Ectodermal cell (in vitro differentiated cells): ENCODE measurements around the gene PILRA.

Experiments
- H3K27ac ChIP-seq: 2 replicates; pipeline ENCODE4 v1.7.0; 2013; ENCODE audit warnings: mild to moderate bottlenecking, low read depth, low read length; ENCODE audit not compliant: insufficient read depth, poor library complexity, severe bottlenecking
- H3K27me3 ChIP-seq: 2 replicates; pipeline ENCODE4 v1.7.0; 2013; ENCODE audit warnings: mild to moderate bottlenecking, low read length; ENCODE audit not compliant: insufficient read depth, control insufficient read depth, poor library complexity, severe bottlenecking
- H3K36me3 ChIP-seq: one replicate; pipeline ENCODE4 v1.7.0; 2013; ENCODE audit warnings: low read length; ENCODE audit not compliant: control insufficient read depth, insufficient read depth
- H3K4me1 ChIP-seq: one replicate; pipeline ENCODE4 v1.7.0; 2013; ENCODE audit warnings: low read length; ENCODE audit not compliant: control insufficient read depth, insufficient read depth
- H3K4me3 ChIP-seq: 2 replicates; pipeline ENCODE4 v1.7.0; 2013; ENCODE audit warnings: low read depth, low read length, control low read depth; ENCODE audit not compliant: insufficient read depth
- H3K9me3 ChIP-seq: 2 replicates; pipeline ENCODE4 v1.7.0; 2013; ENCODE audit warnings: mild to moderate bottlenecking, low read length, moderate library complexity; ENCODE audit not compliant: control insufficient read depth
- WGBS, 2 experiments: methylation state at CpG; one replicate each; pipeline ENCODE4 v1.1.7; 2013; ENCODE audit warnings: missing lambda C conversion rate in 2 of 2; 5-methylcytosine and 5-hydroxymethylcytosine counted together

PILRA gene

DNA sequence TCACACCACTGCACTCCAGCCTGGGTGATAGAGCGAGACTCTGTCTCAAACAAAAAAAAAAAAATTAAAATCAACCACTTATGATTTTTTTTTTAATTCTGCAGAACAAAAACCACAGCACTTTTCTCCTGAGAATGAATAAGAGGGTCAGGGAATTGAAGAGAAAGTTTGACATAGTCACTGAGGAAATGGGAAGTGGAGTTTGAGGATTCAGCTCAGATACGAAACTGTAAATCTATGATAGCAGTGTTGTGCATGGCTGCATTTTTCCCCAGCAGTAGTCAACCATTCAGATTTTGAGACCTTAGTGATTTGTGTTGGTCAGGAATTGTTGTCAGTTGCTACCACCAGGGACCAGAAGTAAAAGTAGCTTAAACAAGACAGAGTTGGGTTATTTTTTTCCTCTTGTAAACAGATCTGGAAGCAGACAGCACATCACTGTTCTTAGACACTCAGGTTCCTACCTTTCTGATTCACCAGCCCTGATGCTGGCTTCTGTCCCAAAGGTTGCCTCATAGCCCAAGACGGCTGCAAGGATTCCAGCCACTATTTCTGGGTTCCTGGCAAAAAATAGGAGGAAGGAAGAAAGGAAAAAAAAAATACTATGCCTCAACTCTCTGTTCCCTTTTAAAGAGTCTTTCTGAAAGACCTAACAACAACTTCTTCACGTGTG is 20.1 kb downstream of the PILRA start:
- Histone ChIP-seq H3K4me1 (peaks cover 3% of the 10 kb centered on the region), H3K9me3 (no peaks in the 10 kb centered on the region), H3K27ac (no peak overlapping the region), H3K4me3 (no peak overlapping the region), H3K36me3 (no peaks in the 10 kb centered on the region), H3K27me3 (no peaks in the 10 kb centered on the region)
- 78% methylated on average over 4 of the region's 4 CpGs for WGBS, 2 experiments

DNA sequence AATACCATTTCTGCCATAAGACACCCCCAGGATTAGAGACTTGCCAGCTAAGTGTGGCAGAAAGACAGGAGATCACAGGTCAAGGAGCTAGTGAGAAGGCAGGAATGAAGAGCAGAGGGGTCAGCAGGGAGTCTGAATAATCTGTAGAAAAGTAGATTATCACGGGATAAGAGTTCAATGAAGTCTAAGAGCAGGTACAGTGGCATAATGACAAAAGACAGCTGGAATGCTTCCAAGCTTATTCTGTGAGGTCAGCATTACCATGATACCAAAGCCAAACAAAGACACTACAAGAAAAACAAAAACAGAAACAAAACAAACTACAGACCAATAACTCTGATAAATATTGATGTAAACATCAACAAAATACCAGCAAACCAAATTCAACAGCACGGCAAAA is 20.8 kb downstream of the PILRA start:
- WGBS, 2 experiments, result 72 to 87% methylated on average over 2 of the region's 2 CpGs
- Histone ChIP-seq H3K9me3 (no peaks in the 10 kb centered on the region), H3K27ac (no peak overlapping the region), H3K36me3 (no peaks in the 10 kb centered on the region), H3K27me3 (no peaks in the 10 kb centered on the region), H3K4me3 (no peak overlapping the region), H3K4me1 (peaks cover 3% of the 10 kb centered on the region)

DNA sequence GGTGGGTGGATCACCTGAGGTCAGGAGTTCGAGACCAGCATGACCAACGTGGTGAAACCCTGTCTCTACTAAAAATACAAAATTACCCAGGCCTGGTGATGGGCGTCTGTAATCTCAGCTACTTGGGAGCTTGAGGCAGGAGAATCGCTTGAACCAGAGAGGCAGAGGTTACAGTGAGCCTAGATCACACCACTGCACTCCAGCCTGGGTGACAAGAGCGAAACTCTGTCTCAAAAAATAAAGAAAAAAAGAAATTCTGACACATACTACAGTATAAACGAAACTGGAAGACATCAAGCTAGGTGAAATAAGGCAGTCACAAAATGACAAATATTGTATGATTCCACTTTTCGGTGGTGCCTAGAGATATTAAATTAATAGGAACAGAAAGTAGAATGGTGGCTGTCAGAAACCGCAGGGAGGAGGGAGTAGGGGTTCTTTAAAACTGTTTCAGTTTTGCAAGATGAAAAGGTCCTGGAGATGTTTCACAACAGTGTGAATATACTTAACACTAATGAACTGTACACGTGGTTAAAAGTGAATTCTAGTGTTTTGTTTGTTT is 23.2 kb downstream of the PILRA start:
- 95% methylated on average over 9 of the region's 9 CpGs for WGBS, 2 experiments
- H3K27ac ChIP-seq, result no peak overlapping the region
- peaks cover 3% of the 10 kb centered on the region for H3K4me1 ChIP-seq
- no peaks in the 10 kb centered on the region for H3K9me3 ChIP-seq
- H3K36me3 ChIP-seq, result no peaks in the 10 kb centered on the region
- no peak overlapping the region for H3K4me3 ChIP-seq
- no peaks in the 10 kb centered on the region for H3K27me3 ChIP-seq

DNA sequence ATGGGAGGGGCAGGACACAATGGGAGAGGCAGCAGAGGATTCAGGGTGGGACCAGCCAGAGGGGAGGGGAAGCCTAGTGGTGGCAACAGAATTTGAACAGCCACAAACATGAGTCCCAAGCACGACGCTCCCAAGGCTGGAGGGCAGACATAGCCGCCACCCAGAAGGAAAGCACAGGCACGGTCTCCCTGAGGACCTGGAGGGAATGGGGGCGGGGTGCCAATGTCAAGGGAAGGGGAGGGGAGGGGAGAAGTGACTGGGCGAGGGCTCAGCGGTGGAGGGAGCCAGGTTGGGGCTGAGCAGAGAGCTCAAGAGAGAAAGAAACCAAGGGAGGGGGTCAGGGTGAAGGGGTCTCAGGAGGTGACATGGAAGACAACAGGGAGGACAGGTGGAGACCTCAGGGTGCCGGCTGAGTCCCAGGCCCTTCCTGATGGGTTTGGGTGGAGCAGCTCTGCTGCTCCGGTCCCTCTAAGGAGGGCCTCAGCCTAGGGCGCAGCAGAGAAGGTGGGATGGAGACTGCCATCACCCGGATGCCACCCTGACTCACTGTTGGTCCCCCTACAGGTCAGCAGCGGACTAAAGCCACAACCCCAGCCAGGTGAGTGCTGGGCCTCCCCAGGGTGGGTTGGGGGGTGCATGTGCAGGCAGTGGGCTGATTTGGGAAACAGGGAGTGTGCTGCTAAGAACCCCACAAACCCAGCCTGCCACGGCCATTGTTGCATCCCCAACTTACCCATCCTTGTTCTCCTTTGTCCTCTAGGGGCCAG is 24.2 kb downstream of the PILRA start:
- no peaks in the 10 kb centered on the region for H3K36me3 ChIP-seq
- peaks cover 3% of the 10 kb centered on the region for H3K4me1 ChIP-seq
- H3K27me3 ChIP-seq, result no peaks in the 10 kb centered on the region
- no peak overlapping the region for H3K4me3 ChIP-seq
- no peaks in the 10 kb centered on the region for H3K9me3 ChIP-seq
- H3K27ac ChIP-seq, result no peak overlapping the region
- 75 to 78% methylated on average over 13 of the region's 13 CpGs for WGBS, 2 experiments

DNA sequence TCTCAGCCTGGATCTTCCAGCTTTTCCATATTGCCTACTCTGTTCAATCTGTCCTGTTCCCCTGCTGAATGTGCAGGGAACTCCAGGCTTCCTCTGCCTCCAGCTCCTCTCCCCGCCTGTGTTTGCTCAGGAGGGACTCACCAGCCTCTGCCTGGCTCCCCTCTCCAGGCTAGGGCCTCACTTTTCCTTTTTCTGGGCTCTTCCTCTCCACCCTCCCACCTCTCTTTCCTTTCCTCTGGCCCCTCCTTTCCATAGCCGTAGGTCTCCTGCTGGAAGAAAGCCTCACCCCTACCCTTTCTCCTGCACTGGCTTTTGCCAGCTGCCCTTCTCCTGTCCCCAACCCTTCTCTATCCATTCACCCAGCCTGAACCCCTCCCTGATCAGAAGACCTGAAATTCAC is 25.0 kb downstream of the PILRA start:
- Histone ChIP-seq H3K9me3 (no peaks in the 10 kb centered on the region), H3K36me3 (no peaks in the 10 kb centered on the region)
- WGBS, 2 experiments, result 55 to 60% methylated on average over 2 of the region's 2 CpGs

DNA sequence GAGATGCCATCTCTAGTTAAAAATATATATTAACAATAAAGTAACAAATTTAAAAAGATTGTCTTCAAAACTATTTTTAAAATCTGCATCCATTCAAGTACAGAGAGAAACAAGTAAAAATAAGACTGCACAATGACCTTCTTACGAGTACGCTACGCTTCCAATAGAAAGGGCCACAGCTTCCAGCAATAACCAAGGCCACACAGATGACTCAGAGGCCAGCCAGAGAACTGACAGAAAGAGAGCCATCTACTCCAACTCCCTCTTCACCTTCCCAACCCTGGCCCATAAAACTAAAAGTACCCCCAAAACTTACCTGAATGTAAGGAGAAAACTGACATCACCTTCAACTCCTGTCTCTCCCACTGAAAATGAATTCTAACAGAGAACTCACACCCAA is 26.8 kb downstream of the PILRA start:
- Histone ChIP-seq H3K4me3 (no peak overlapping the region), H3K27me3 (no peaks in the 10 kb centered on the region), H3K27ac (no peak overlapping the region), H3K9me3 (no peaks in the 10 kb centered on the region), H3K36me3 (no peaks in the 10 kb centered on the region), H3K4me1 (peaks cover 3% of the 10 kb centered on the region)
- 96 to 98% methylated on average over 3 of the region's 3 CpGs for WGBS, 2 experiments

More for the DNA sequence above, 25.0 kb downstream of the PILRA start:
- H3K27ac ChIP-seq, result no peak overlapping the region
- H3K4me3 ChIP-seq, result no peak overlapping the region
- H3K27me3 ChIP-seq, result no peaks in the 10 kb centered on the region
- peaks cover 3% of the 10 kb centered on the region for H3K4me1 ChIP-seq

DNA sequence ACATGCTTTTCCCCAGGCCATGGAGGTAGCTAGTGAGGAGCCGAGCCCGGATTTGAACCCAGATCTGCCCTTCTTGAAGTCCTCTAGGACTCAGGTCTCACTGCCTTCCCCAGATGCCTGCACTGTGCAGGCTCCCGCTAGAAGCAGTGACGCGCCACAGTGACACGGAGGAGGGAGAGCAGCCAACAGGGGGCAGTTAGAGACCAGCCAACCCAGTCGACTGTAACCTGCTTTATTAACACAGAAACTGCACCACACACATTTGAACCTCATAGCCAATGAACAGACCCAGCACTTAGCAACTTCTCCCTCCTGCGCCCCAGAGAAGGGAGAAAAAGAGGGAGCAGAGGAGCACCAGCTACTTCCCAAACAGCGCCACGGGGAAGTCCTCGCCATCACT is 27.4 kb downstream of the PILRA start:
- H3K4me1 ChIP-seq, result peaks cover 3% of the 10 kb centered on the region
- WGBS, 2 experiments, result 61 to 65% methylated on average over 11 of the region's 11 CpGs
- no peaks in the 10 kb centered on the region for H3K27me3 ChIP-seq
- no peak overlapping the region for H3K4me3 ChIP-seq
- H3K36me3 ChIP-seq, result no peaks in the 10 kb centered on the region
- no peak overlapping the region for H3K27ac ChIP-seq
- no peaks in the 10 kb centered on the region for H3K9me3 ChIP-seq

DNA sequence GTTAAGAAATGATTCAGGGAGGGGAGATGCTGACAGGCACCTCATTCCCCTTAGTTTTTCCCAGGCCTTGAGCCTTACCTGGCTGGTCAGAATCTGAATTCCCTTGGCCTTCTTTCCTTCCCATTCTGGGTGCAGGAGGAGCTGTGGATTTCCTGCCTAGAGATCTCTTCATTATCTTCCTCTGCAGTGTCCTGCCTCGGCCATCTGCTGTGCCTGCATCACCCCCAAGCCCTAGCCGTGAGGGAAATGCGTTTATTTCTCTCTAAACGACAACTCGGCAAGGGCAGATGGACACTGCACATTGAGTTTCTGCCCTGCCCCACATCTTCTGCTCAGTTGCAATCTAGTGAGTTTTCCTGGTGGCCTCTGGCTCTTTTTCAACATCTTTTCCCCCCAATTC is 28.5 kb downstream of the PILRA start:
- no peaks in the 10 kb centered on the region for H3K27me3 ChIP-seq
- 88 to 91% methylated on average over 5 of the region's 5 CpGs for WGBS, 2 experiments
- peaks cover 3% of the 10 kb centered on the region for H3K4me1 ChIP-seq
- no peaks in the 10 kb centered on the region for H3K9me3 ChIP-seq
- no peak overlapping the region for H3K27ac ChIP-seq
- no peak overlapping the region for H3K4me3 ChIP-seq
- no peaks in the 10 kb centered on the region for H3K36me3 ChIP-seq

DNA sequence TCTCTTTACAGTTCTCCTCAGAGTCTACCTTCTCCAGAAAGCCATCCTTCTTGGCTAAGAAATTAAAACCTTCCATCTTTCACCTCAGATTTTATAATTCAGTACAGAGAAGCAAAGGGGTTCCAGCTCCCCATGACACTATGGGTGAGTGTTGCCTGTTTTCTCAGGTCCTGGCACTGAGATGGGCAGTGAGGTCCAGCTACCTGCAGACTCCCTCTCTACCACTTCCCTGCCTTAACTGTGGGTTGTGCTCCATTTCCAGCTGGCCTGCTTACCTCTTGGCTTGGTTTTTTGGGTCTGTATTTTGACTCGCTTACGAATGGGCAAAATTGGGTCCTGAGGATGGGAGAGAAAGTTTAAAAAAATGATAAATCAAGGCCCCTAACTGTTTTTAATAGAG is 29.0 kb downstream of the PILRA start:
- H3K9me3 ChIP-seq, result no peaks in the 10 kb centered on the region
- no peaks in the 10 kb centered on the region for H3K36me3 ChIP-seq
- 92 to 99% methylated on average over 2 of the region's 2 CpGs for WGBS, 2 experiments
- H3K27me3 ChIP-seq, result no peaks in the 10 kb centered on the region
- no peak overlapping the region for H3K4me3 ChIP-seq
- H3K27ac ChIP-seq, result no peak overlapping the region
- peaks cover 3% of the 10 kb centered on the region for H3K4me1 ChIP-seq

DNA sequence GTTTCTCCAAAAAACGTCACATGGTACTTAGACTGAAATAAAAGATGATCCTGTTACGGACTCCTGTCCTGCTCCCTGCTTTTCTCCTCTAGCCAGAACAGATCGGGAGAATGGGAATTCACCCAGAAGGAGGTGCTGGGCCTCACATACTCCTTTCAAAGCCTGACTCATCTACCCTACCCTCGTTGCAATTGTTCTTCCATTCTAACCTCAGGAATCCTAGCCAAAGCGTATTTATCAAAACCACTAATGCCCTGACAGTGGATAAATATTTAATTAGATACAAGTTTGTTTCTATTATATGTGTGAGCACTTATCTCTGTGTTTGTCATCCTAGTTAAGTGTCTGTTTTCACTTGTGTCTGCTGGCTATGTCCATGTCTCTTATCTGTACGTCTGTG is 33.5 kb downstream of the PILRA start:
- Histone ChIP-seq H3K4me1 (no peaks in the 10 kb centered on the region), H3K27ac (no peak overlapping the region), H3K36me3 (no peaks in the 10 kb centered on the region), H3K9me3 (no peaks in the 10 kb centered on the region), H3K27me3 (no peaks in the 10 kb centered on the region), H3K4me3 (no peak overlapping the region)
- 72 to 79% methylated on average over 5 to 6 of the region's 6 CpGs for WGBS, 2 experiments
